HepG2 (cell line): ENCODE data around the gene DDX49. TPM values are rescaled to one million over a fixed set of nuclear protein-coding genes. Genes with fewer than 3 reads are reported as not detected.

Experiments used
- ATAC-seq: fragments of 200-7000 bp; cut with Tn5 transposase; 3 replicates; pipeline ENCODE4 v1.9.1; 2020; ENCODE audit warnings: mild to moderate bottlenecking, moderate library complexity
- BruUV-seq: library from RNA; stranded (reverse); fragments of 400-500 nt; replicated peaks from 2 replicates; lab custom pipeline; 2021; lab: Mats Ljungman, UMichigan
- CTCF ChIA-PET: fragments of 300-600 bp; formaldehyde crosslinking; extraction: SDS; loops from one replicate; lab custom pipeline; 2021; ENCODE audit warnings: low total read pairs, inconsistent platforms, low intra/inter-chr PET ratio; lab: Yijun Ruan, JAX
- POLR2A ChIA-PET: fragments of 350-600 bp; sonication (Branson Sonifier 250); formaldehyde crosslinking; loops from one replicate; lab custom pipeline; 2020; ENCODE audit warnings: antibody characterized with exemption, inconsistent platforms; lab: Yijun Ruan, JAX
- DNase-seq: peaks from one replicate; pipeline ENCODE4 v3.0.0-alpha.2; 2015; ENCODE audit warnings: low spot score
- FAIRE-seq: peaks from 3 replicates; lab custom pipeline; 2011; peaks lifted over from hg19 to GRCh38; lab: Jason Lieb, UNC
- H2AFZ ChIP-seq: one replicate; pipeline ENCODE4 v1.6.1; 2011; ENCODE audit warnings: low read length, inconsistent platforms
- H3K27ac ChIP-seq: fragments of 300-600 bp; 3 replicates; pipeline ENCODE4 v1.8.0; 2011; ENCODE audit warnings: mixed run types, mild to moderate bottlenecking, mixed read lengths, low read length, inconsistent platforms; ENCODE audit not compliant: insufficient read depth; ENCODE audit errors: extremely low read length
- H3K27me3 ChIP-seq, 2 experiments: fragments of 200-600 bp in 1 of 2; 2 replicates in 1 of 2; 3 replicates in 1 of 2; pipeline versions ENCODE4 v1.6.0 to v1.8.0; 2011; ENCODE audit warnings: low read length in 2 of 2, mild to moderate bottlenecking in 2 of 2, moderate library complexity in 2 of 2, inconsistent platforms in 1 of 2; ENCODE audit not compliant: insufficient read depth in 2 of 2, control insufficient read depth in 1 of 2
- H3K36me3 ChIP-seq, 2 experiments: fragments of 200-600 bp in 1 of 2; replicated peaks in 1 of 2; 2 replicates in 1 of 2; 3 replicates in 1 of 2; pipeline versions ENCODE4 v1.5.1 to v1.8.0; 2011; ENCODE audit warnings: low read length in 2 of 2, inconsistent platforms in 1 of 2; ENCODE audit not compliant: insufficient read depth in 2 of 2, control insufficient read depth in 1 of 2
- H3K4me1 ChIP-seq: 2 replicates; pipeline ENCODE4 v1.5.1; 2012; ENCODE audit warnings: low read length, inconsistent platforms; ENCODE audit not compliant: insufficient read depth
- H3K4me2 ChIP-seq: 2 replicates; pipeline ENCODE4 v1.6.0; 2011; ENCODE audit warnings: low read depth, low read length, inconsistent platforms
- H3K4me3 ChIP-seq, 3 experiments: fragments of 200-600 bp in 1 of 3; sonication (generic), shearing (Covaris generic) in 1 of 3; replicated peaks in 1 of 3; 2 replicates each; pipeline ENCODE4 v1.5.1; 2011 to 2016; ENCODE audit warnings: low read length in 3 of 3, inconsistent platforms in 2 of 3, low read depth in 2 of 3, mild to moderate bottlenecking in 2 of 3, control low read depth in 1 of 3, mixed read lengths in 1 of 3; ENCODE audit not compliant: insufficient read depth in 1 of 3
- H3K79me2 ChIP-seq: one replicate; pipeline ENCODE4 v1.6.1; 2011; ENCODE audit warnings: low read length, inconsistent platforms; ENCODE audit not compliant: insufficient read depth
- H3K9ac ChIP-seq: 2 replicates; pipeline ENCODE4 v1.6.0; 2011; ENCODE audit warnings: mild to moderate bottlenecking, low read depth, low read length, inconsistent platforms; ENCODE audit not compliant: insufficient read depth
- H3K9me3 ChIP-seq: 2 replicates; pipeline ENCODE4 v1.5.1; 2012; ENCODE audit warnings: mild to moderate bottlenecking, low read length
- H4K20me1 ChIP-seq: 2 replicates; pipeline ENCODE4 v1.6.0; 2011; ENCODE audit warnings: inconsistent platforms, mild to moderate bottlenecking, low read length, moderate library complexity; ENCODE audit not compliant: insufficient read depth
- CAMTA2 ChIP-seq: sonication (generic); formaldehyde crosslinking; IDR thresholded peaks from 2 replicates; pipeline ENCODE4 v1.4.0; 2020; ENCODE audit warnings: mild to moderate bottlenecking, missing genetic modification reagents, borderline replicate concordance
- HNRNPL ChIP-seq: fragments of 200-400 bp; formaldehyde crosslinking; IDR thresholded peaks from 2 replicates; pipeline ENCODE4 v1.6.1; 2017; ENCODE audit warnings: mild to moderate bottlenecking, low read depth, low read length
- KAT2B ChIP-seq: fragments of 150-350 bp; IDR thresholded peaks from 2 replicates; pipeline ENCODE4 v1.6.1; 2014; ENCODE audit warnings: low read depth, low read length, borderline replicate concordance
- PHF5A ChIP-seq: IDR thresholded peaks from one replicate; pipeline ENCODE4 v1.6.1; 2018; ENCODE audit warnings: low read depth, missing genetic modification reagents; ENCODE audit not compliant: unreplicated experiment
- PRMT3 ChIP-seq: sonication (generic); formaldehyde crosslinking; IDR thresholded peaks from 2 replicates; pipeline ENCODE4 v1.8.1; 2022; ENCODE audit warnings: low read depth, mild to moderate bottlenecking, moderate library complexity, missing genetic modification reagents, borderline replicate concordance
- RBFOX2 ChIP-seq: fragments of 200-400 bp; formaldehyde crosslinking; IDR thresholded peaks from 2 replicates; pipeline ENCODE4 v1.6.1; 2017; ENCODE audit warnings: low read depth, mild to moderate bottlenecking, low read length
- SKI ChIP-seq: fragments of 450-650 bp; IDR thresholded peaks from one replicate; pipeline ENCODE4 v1.6.1; 2018; ENCODE audit warnings: mild to moderate bottlenecking; ENCODE audit not compliant: partially characterized antibody
- SMARCE1 ChIP-seq: fragments of 450-650 bp; IDR thresholded peaks from 2 replicates; pipeline ENCODE4 v1.6.1; 2017; ENCODE audit warnings: borderline replicate concordance
- ZFP41 ChIP-seq: sonication (generic); formaldehyde crosslinking; IDR thresholded peaks from 2 replicates; pipeline ENCODE4 v1.4.0; 2020; ENCODE audit warnings: mild to moderate bottlenecking, missing genetic modification reagents, borderline replicate concordance
- ZNF17 ChIP-seq: sonication (generic); formaldehyde crosslinking; IDR thresholded peaks from 2 replicates; pipeline ENCODE4 v1.5.0; 2020; ENCODE audit warnings: mild to moderate bottlenecking, missing genetic modification reagents
- ZNF670 ChIP-seq: sonication (generic); formaldehyde crosslinking; IDR thresholded peaks from 2 replicates; pipeline ENCODE4 v1.8.0; 2022; ENCODE audit warnings: mild to moderate bottlenecking, missing genetic modification reagents, borderline replicate concordance
- ZNF775 ChIP-seq: sonication (generic); formaldehyde crosslinking; IDR thresholded peaks from 2 replicates; pipeline ENCODE4 v1.4.0; 2020; ENCODE audit warnings: missing genetic modification reagents, mild to moderate bottlenecking, moderate library complexity, borderline replicate concordance
- ZNF816 ChIP-seq: sonication (generic); formaldehyde crosslinking; IDR thresholded peaks from 2 replicates; pipeline ENCODE4 v1.8.0; 2022; ENCODE audit warnings: missing genetic modification reagents, mild to moderate bottlenecking, borderline replicate concordance
- WGBS: methylation state at CpG from one replicate; pipeline ENCODE4 v1.1.6; 2017; ENCODE audit warnings: low lambda C conversion rate; 5-methylcytosine and 5-hydroxymethylcytosine counted together
- in situ Hi-C: cut with HindIII; loops from 2 replicates; pipeline ENCODE4 v1.10.0; 2017; ENCODE audit warnings: low pct_unique_long_range_greater_than_20kb; ENCODE audit not compliant: extremely low pct_ligation_motif_present
- intact Hi-C: fragments of 100-400 bp; cut with micrococcal nuclease; formaldehyde crosslinking; loops from one replicate; pipeline ENCODE4 v1.10.0; 2022; ENCODE audit not compliant: unreplicated experiment
- polyA plus RNA-seq, 8 experiments: library from polyadenylated mRNA; depleted of rRNA in 3 of 8; stranded (reverse) in 7 of 8; unstranded in 1 of 8; fragments of >200 nt; fragmentation: Illumina TruSeq in 4 of 8; extraction: Trizol in 4 of 8; gene quantifications; 2 replicates each; pipeline versions ENCODE4 v1.2.1 to v1.2.3, GENCODE V29; 2011 to 2016; ENCODE audit warnings: low read depth in 4 of 8, missing spikeins in 1 of 8, mixed read lengths in 1 of 8; ENCODE audit not compliant: insufficient read depth in 1 of 8
- total RNA-seq, 5 experiments: library from RNA; depleted of rRNA; stranded (reverse); fragments of >200 nt; fragmentation: Illumina TruSeq; extraction: Trizol; gene quantifications; 2 replicates each; pipeline ENCODE4 v1.2.3, GENCODE V29; 2016; ENCODE audit warnings: low read depth in 1 of 5
- TF ChIP-seq, protein P1 (sequence below): sonication (generic); formaldehyde crosslinking; IDR thresholded peaks from 2 replicates; pipeline ENCODE4 v1.5.0; 2020; ENCODE audit warnings: missing genetic modification reagents
- TF ChIP-seq, protein P2 (sequence below): IDR thresholded peaks from 2 replicates; pipeline ENCODE4 v1.6.1; 2016; ENCODE audit warnings: mild to moderate bottlenecking, missing biosample characterization, missing genetic modification reagents
- TF ChIP-seq, protein P3 (sequence below): sonication (generic); formaldehyde crosslinking; IDR thresholded peaks from 2 replicates; pipeline ENCODE4 v1.5.0; 2020; ENCODE audit warnings: mild to moderate bottlenecking, missing genetic modification reagents, moderate library complexity

DDX49 gene
- total and polyA plus RNA-seq, 2 of the 13 experiments (the other 11 are each of a cell fraction or from before 2014, with no cell fraction given): 27.0 to 46.2 TPM

DNA sequence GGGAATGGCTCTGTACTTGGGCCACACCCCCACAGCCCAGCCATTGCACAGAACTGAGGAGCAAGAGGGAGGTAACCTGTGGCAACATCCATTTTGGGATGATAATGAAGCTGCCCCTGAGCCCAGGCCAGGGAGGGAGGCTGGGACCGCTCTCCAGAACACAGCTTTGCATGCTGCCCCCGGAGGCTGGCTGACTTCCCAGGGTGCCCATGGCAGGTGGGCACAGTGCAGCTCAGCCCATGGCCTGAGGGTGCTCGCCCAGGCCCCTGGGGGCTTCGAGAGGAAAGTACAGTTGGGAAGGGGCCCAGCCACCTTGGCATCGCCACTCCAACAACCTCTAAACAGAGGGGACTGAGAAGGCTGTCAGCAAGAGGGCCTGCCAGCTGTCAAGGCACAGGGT is 6.0 kb upstream of the DDX49 start:
- in situ Hi-C loops (no loop called here), intact Hi-C loops (no loop called here)
- no peaks in the 10 kb centered on the region for H3K9me3 ChIP-seq
- no peak overlapping the region for H3K4me2 ChIP-seq
- no peak for TF ChIP-seq KAT2B
- no peak for TF ChIP-seq ZNF775 (CRISPR knock-in tag)
- TF ChIP-seq HNRNPL: 0 out of 2 replicates have a peak, but pooled peaks have one; percentile 44
- 0 out of 2 replicates have a peak, but pooled peaks have one; percentile 55 for TF ChIP-seq RBFOX2
- TF ChIP-seq SKI: no peak
- TF ChIP-seq ZNF670 (CRISPR knock-in tag): no peak
- DNase-seq: no peak
- H3K9ac ChIP-seq: no peak overlapping the region
- WGBS: 100% methylated on average over 3 of the region's 5 CpGs
- no peak overlapping the region for H3K27ac ChIP-seq
- ATAC-seq: no peak
- peaks cover 30% of the 10 kb centered on the region for H3K79me2 ChIP-seq
- no peak overlapping the region for H2AFZ ChIP-seq
- POLR2A ChIA-PET: no interaction called here
- no peak overlapping the region for H3K4me3 ChIP-seq
- H3K36me3 ChIP-seq: peaks cover 20 to 46% of the 10 kb centered on the region in 2 experiments
- CTCF ChIA-PET: no interaction called here
- peaks cover 16% of the 10 kb centered on the region; the same call in 1 of the 2 replicates for H4K20me1 ChIP-seq
- no peaks in the 10 kb centered on the region; a peak in 1 of 5 replicates for H3K27me3 ChIP-seq
- peaks cover 22% of the 10 kb centered on the region for H3K4me1 ChIP-seq
- FAIRE-seq: no peak
- BruUV-seq: no TSS peak

DNA sequence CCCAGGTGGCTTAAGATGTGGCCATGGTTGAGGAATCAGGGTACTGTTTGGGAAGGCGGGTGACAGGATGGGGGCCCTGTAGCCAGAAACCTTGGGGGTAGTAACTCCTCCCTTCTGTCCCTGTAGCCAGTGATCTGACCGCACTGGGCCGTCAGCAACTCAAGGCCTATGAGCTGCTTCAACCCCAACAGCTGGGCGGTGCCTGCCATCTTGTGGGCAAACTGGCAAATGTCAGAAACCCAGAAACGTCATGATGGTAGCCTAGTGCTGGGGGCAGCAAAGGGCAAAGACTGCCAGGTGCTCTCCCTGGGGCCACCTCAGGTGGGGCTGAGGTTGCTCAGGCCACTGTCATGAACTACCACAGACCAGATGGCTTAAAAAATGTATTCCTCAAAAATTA is 3.9 kb upstream of the DDX49 start:
- BruUV-seq: no TSS peak
- H3K4me1 ChIP-seq: peaks cover 28% of the 10 kb centered on the region
- no peak overlapping the region for H3K4me3 ChIP-seq
- no peaks in the 10 kb centered on the region; a peak in 1 of 5 replicates for H3K27me3 ChIP-seq
- H3K9me3 ChIP-seq: no peaks in the 10 kb centered on the region
- no peak overlapping the region for H3K27ac ChIP-seq
- FAIRE-seq (no peak), ATAC-seq (no peak), DNase-seq (peak; percentile 54)
- H3K4me2 ChIP-seq: no peak overlapping the region
- intact Hi-C loops: no loop called here
- H3K36me3 ChIP-seq: peaks cover 13 to 31% of the 10 kb centered on the region in 2 experiments
- no peak overlapping the region for H2AFZ ChIP-seq
- WGBS: 79% methylated on average over 2 of the region's 5 CpGs
- CTCF ChIA-PET: no interaction called here
- H3K79me2 ChIP-seq: peaks cover 48% of the 10 kb centered on the region
- POLR2A ChIA-PET: no interaction called here
- no peak overlapping the region for H3K9ac ChIP-seq
- H4K20me1 ChIP-seq: peaks cover 28% of the 10 kb centered on the region; the same call in 1 of the 2 replicates
- in situ Hi-C loops: no loop called here
- TF ChIP-seq, protein P1, sequence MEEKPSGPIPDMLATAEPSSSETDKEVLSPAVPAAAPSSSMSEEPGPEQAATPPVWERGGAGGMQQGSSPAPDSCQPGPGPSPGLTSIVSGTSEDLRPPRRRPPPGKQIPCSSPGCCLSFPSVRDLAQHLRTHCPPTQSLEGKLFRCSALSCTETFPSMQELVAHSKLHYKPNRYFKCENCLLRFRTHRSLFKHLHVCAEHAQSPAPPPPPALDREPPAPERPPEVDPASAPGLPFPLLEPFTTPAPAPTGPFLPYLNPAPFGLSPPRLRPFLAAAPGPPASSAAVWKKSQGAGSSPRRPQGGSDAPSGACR (CRISPR knock-in tag): no peak
- TF ChIP-seq ZFP41 (no peak), PHF5A (CRISPR knock-in tag) (no peak), CAMTA2 (CRISPR knock-in tag) (no peak), PRMT3 (no peak), ZNF17 (CRISPR knock-in tag) (no peak), ZNF816 (CRISPR knock-in tag) (no peak), SMARCE1 (no peak)
- TF ChIP-seq, protein P2, sequence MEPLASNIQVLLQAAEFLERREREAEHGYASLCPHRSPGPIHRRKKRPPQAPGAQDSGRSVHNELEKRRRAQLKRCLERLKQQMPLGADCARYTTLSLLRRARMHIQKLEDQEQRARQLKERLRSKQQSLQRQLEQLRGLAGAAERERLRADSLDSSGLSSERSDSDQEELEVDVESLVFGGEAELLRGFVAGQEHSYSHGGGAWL (CRISPR knock-in tag): no peak
- TF ChIP-seq, protein P3, sequence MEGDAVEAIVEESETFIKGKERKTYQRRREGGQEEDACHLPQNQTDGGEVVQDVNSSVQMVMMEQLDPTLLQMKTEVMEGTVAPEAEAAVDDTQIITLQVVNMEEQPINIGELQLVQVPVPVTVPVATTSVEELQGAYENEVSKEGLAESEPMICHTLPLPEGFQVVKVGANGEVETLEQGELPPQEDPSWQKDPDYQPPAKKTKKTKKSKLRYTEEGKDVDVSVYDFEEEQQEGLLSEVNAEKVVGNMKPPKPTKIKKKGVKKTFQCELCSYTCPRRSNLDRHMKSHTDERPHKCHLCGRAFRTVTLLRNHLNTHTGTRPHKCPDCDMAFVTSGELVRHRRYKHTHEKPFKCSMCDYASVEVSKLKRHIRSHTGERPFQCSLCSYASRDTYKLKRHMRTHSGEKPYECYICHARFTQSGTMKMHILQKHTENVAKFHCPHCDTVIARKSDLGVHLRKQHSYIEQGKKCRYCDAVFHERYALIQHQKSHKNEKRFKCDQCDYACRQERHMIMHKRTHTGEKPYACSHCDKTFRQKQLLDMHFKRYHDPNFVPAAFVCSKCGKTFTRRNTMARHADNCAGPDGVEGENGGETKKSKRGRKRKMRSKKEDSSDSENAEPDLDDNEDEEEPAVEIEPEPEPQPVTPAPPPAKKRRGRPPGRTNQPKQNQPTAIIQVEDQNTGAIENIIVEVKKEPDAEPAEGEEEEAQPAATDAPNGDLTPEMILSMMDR (CRISPR knock-in tag): peak; percentile 80
